ENCODE data around the gene COA7.

The COA7 gene

GRCh38 chr1:52636721-52637695, 61.1 kb downstream of the COA7 start:
- no peak overlapping the region for H3K27ac ChIP-seq (ENCODE audit: low read depth, low read length)
- peaks cover 8% of the 10 kb centered on the region for H3K27me3 ChIP-seq (ENCODE audit: control insufficient read depth, insufficient read depth, low read length)
- no peaks in the 10 kb centered on the region for H3K4me1 ChIP-seq (ENCODE audit: control insufficient read depth, insufficient read depth, low read length)
- H3K36me3 ChIP-seq (ENCODE audit: control insufficient read depth, insufficient read depth, low read length) = no peaks in the 10 kb centered on the region
- no peak overlapping the region for H3K4me3 ChIP-seq (ENCODE audit: low read length)
- no peak overlapping the region for H3K9ac ChIP-seq (ENCODE audit: low read length)

GRCh38 chr1:52635321-52636089, 62.6 kb downstream of the COA7 start:
- no peak overlapping the region for H3K4me3 ChIP-seq (ENCODE audit: low read length)
- H3K27me3 ChIP-seq (ENCODE audit: control insufficient read depth, insufficient read depth, low read length) = peaks cover 8% of the 10 kb centered on the region
- H3K27ac ChIP-seq (ENCODE audit: low read depth, low read length) = no peak overlapping the region
- H3K4me1 ChIP-seq (ENCODE audit: control insufficient read depth, insufficient read depth, low read length) = no peaks in the 10 kb centered on the region
- H3K9ac ChIP-seq (ENCODE audit: low read length) = no peak overlapping the region
- H3K36me3 ChIP-seq (ENCODE audit: control insufficient read depth, insufficient read depth, low read length) = no peaks in the 10 kb centered on the region
